Thyroid gland (tissue), 4 donors: ENCODE data around the gene ADAMTS2.

Source experiments
- POLR2A ChIP-seq, 2 donors: fragments of 450-650 bp; IDR thresholded peaks; one replicate each; pipeline ENCODE4 v1.6.1; 2017; ENCODE audit warnings: antibody characterized with exemption in 2 of 2, mild to moderate bottlenecking in 2 of 2, moderate library complexity in 1 of 2
- TF ChIP-seq, protein P1 (sequence below), 6 experiments: fragments of 200-600 bp in 3 of 6; fragments of 450-650 bp in 3 of 6; sonication (generic) in 3 of 6; IDR thresholded peaks; one replicate each; pipeline ENCODE4 v1.5.1; 2016 to 2019; ENCODE audit warnings: antibody characterized with exemption in 6 of 6, mild to moderate bottlenecking in 2 of 6, inconsistent platforms in 1 of 6, moderate library complexity in 1 of 6

DNA sequence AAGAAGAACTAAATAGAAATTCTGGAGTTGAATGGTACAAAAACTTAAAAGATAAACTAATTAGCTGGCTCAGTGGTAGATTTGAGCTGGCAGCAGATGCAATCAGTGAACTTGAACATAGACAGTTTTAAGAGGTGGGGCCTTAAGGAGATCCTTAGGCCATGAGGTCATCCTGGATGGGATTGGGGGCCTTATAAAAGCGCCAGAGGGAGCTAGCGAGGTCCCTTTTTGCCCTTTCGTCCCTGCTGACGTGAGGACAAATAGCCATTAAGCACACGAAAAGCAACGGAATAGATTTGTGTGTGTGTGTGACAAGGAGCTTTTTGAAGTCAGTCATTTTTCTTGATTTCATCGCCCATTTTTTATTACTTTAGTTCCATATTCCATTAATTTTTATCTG lies 201.8 kb downstream of the ADAMTS2 start:
- TF ChIP-seq, protein P1, sequence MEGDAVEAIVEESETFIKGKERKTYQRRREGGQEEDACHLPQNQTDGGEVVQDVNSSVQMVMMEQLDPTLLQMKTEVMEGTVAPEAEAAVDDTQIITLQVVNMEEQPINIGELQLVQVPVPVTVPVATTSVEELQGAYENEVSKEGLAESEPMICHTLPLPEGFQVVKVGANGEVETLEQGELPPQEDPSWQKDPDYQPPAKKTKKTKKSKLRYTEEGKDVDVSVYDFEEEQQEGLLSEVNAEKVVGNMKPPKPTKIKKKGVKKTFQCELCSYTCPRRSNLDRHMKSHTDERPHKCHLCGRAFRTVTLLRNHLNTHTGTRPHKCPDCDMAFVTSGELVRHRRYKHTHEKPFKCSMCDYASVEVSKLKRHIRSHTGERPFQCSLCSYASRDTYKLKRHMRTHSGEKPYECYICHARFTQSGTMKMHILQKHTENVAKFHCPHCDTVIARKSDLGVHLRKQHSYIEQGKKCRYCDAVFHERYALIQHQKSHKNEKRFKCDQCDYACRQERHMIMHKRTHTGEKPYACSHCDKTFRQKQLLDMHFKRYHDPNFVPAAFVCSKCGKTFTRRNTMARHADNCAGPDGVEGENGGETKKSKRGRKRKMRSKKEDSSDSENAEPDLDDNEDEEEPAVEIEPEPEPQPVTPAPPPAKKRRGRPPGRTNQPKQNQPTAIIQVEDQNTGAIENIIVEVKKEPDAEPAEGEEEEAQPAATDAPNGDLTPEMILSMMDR (IDR thresholded peaks at IDR 0.05): no peak
- no peak for TF ChIP-seq POLR2A (IDR thresholded peaks at IDR 0.05)
